Liver (tissue), 9 donors: ENCODE results near the gene DGCR6L. TPM values are rescaled to one million over a fixed set of nuclear protein-coding genes. Genes with fewer than 3 reads are reported as not detected.
A peak's percentile ranks its signal among the peaks of the same experiment; 100 is the strongest.

ENCODE experiments used
- DNase-seq: peaks from one replicate; pipeline ENCODE4 v3.0.0-alpha.2; 2017; ENCODE audit warnings: low spot score
- H3K27ac ChIP-seq, 2 donors: one replicate each; pipeline ENCODE4 v1.7.0; 2013; ENCODE audit warnings: inconsistent platforms in 2 of 2, low read length in 2 of 2, control low read depth in 1 of 2, low read depth in 1 of 2, mild to moderate bottlenecking in 1 of 2
- H3K27me3 ChIP-seq, 4 donors: one replicate each; pipeline versions ENCODE4 v1.6.1 to v1.7.0; 2013; ENCODE audit warnings: low read length in 3 of 4, inconsistent platforms in 1 of 4, mild to moderate bottlenecking in 1 of 4, moderate library complexity in 1 of 4; ENCODE audit not compliant: control insufficient read depth in 4 of 4, insufficient read depth in 4 of 4
- H3K36me3 ChIP-seq, 4 donors: one replicate each; pipeline versions ENCODE4 v1.6.1 to v1.7.0; 2013; ENCODE audit warnings: low read length in 3 of 4, mild to moderate bottlenecking in 3 of 4, low read depth in 1 of 4, moderate library complexity in 1 of 4; ENCODE audit not compliant: control insufficient read depth in 4 of 4, insufficient read depth in 3 of 4
- H3K4me1 ChIP-seq, 4 donors: one replicate each; pipeline versions ENCODE4 v1.6.1 to v1.7.0; 2013; ENCODE audit warnings: low read length in 3 of 4, mild to moderate bottlenecking in 3 of 4, moderate library complexity in 1 of 4; ENCODE audit not compliant: control insufficient read depth in 4 of 4, insufficient read depth in 4 of 4
- H3K4me3 ChIP-seq, 3 donors: one replicate each; pipeline versions ENCODE4 v1.6.1 to v1.7.0; 2013; ENCODE audit warnings: low read length in 3 of 3, control low read depth in 1 of 3, low read depth in 1 of 3, mild to moderate bottlenecking in 1 of 3
- H3K9ac ChIP-seq, 2 donors: one replicate each; pipeline ENCODE4 v1.7.0; 2013; ENCODE audit warnings: low read length in 2 of 2, mild to moderate bottlenecking in 2 of 2, moderate library complexity in 2 of 2, control low read depth in 1 of 2, low read depth in 1 of 2
- H3K9me3 ChIP-seq, 4 donors: one replicate each; pipeline versions ENCODE4 v1.6.1 to v1.7.0; 2013; ENCODE audit warnings: low read length in 3 of 4; ENCODE audit not compliant: control insufficient read depth in 4 of 4
- ATF3 ChIP-seq: IDR thresholded peaks from 2 replicates; pipeline ENCODE4 v1.6.1; 2016; ENCODE audit warnings: antibody characterized with exemption
- CTCF ChIP-seq: fragments of 150-350 bp; IDR thresholded peaks from 2 replicates; pipeline ENCODE4 v1.5.1; 2017; ENCODE audit warnings: improper control_type of control experiment, low read depth, low read length; ENCODE audit not compliant: missing input control
- EGR1 ChIP-seq, 2 donors: IDR thresholded peaks; 2 replicates each; pipeline ENCODE4 v1.6.1; 2016 to 2018; ENCODE audit warnings: antibody characterized with exemption in 2 of 2, low read depth in 2 of 2
- FOXA1 ChIP-seq: IDR thresholded peaks from 2 replicates; pipeline ENCODE4 v1.6.1; 2016; ENCODE audit warnings: antibody characterized with exemption
- FOXA2 ChIP-seq: IDR thresholded peaks from 2 replicates; pipeline ENCODE4 v1.6.1; 2016; ENCODE audit warnings: antibody characterized with exemption
- HNF4A ChIP-seq, 2 donors: conservative IDR thresholded peaks; 2 replicates each; pipeline ENCODE4 v1.6.1; 2016; ENCODE audit warnings: antibody characterized with exemption in 2 of 2, mild to moderate bottlenecking in 2 of 2
- HNF4G ChIP-seq: IDR thresholded peaks from 2 replicates; pipeline ENCODE4 v1.6.1; 2016; ENCODE audit warnings: antibody characterized with exemption
- MAX ChIP-seq: IDR thresholded peaks from 2 replicates; pipeline ENCODE4 v1.6.1; 2016; ENCODE audit warnings: antibody characterized with exemption
- REST ChIP-seq: IDR thresholded peaks from 2 replicates; pipeline ENCODE4 v1.6.1; 2016; ENCODE audit warnings: antibody characterized with exemption, mild to moderate bottlenecking
- SP1 ChIP-seq: IDR thresholded peaks from 2 replicates; pipeline ENCODE4 v1.6.1; 2018; ENCODE audit warnings: antibody characterized with exemption, mild to moderate bottlenecking
- TAF1 ChIP-seq: conservative IDR thresholded peaks from 2 replicates; pipeline ENCODE4 v1.6.1; 2016; ENCODE audit warnings: antibody characterized with exemption, mild to moderate bottlenecking
- YY1 ChIP-seq: IDR thresholded peaks from 2 replicates; pipeline ENCODE4 v1.6.1; 2016; ENCODE audit warnings: antibody characterized with exemption, mild to moderate bottlenecking
- WGBS: extraction: QIAGEN DNeasy Blood & Tissue Kit; methylation state at CpG from one replicate; pipeline ENCODE4 v1.1.7; 2013; 5-methylcytosine and 5-hydroxymethylcytosine counted together
- polyA plus RNA-seq, 2 donors: library from polyadenylated mRNA; stranded (reverse) in 1 of 2; unstranded in 1 of 2; fragments of 200-250 nt in 1 of 2; fragments of >200 nt in 1 of 2; fragmentation: Nextera tagmentation in 1 of 2; extraction: Ambion mirVana in 1 of 2; gene quantifications; one replicate each; pipeline versions ENCODE4 v1.2.1 to v1.2.3, GENCODE V29; 2013 to 2015
- total RNA-seq, 2 donors: library from RNA; depleted of rRNA; stranded (reverse); fragments of >200 nt; gene quantifications; one replicate each; pipeline ENCODE4 v1.2.3, GENCODE V29; 2014
- donor health status: healthy.
- donor health status: healthy.
- donor health status: healthy.
- donor health status: healthy.
- donor health status: healthy.

Gene DGCR6L
- total and polyA plus RNA-seq, 4 donors, result 40.7 to 105 (median 73.5) TPM

- Histone ChIP-seq H3K36me3 (no peaks in the 10 kb centered on the region), H3K4me3 (peak overlapping the region; percentile 18 to 60 (median 55)), H3K4me1 (peaks cover 4 to 26% (median 14%) of the 10 kb centered on the region in 4 donors), H3K9me3 (no peaks in the 10 kb centered on the region), H3K9ac (no peak overlapping the region), H3K27me3 (no peaks in the 10 kb centered on the region), H3K27ac (peak overlapping the region; percentile 48 to 79)
- DNase-seq, result peak; percentile 77
- WGBS, result 5% methylated on average over 89 of the region's 90 CpGs
- no peak for TF ChIP-seq FOXA1
- TF ChIP-seq HNF4G, result no peak
- no peak for TF ChIP-seq EGR1 (IDR thresholded peaks at IDR 0.05; ENCODE audit: low read depth in 2 of 2)
- TF ChIP-seq YY1, result peak; percentile 32
- TF ChIP-seq TAF1, result no peak
- no peak for TF ChIP-seq CTCF
- TF ChIP-seq SP1, result peak; percentile 5
- TF ChIP-seq ATF3, result no peak
- no peak for TF ChIP-seq REST
- no peak for TF ChIP-seq MAX
- TF ChIP-seq FOXA2, result no peak
- peak; percentile 2 to 3 for TF ChIP-seq HNF4A (conservative IDR thresholded peaks at IDR 0.05)
Measured at GRCh38 chr22:20298803-20299745, 20.8 kb downstream of the DGCR6L start.

- DNase-seq, result no peak
- Histone ChIP-seq H3K27ac (peak overlapping the region in 1 of 2 donors; percentile 48), H3K27me3 (no peaks in the 10 kb centered on the region), H3K9me3 (no peaks in the 10 kb centered on the region), H3K4me3 (peak overlapping the region in 1 of 3 donors; percentile 55), H3K4me1 (peaks cover 4 to 26% (median 14%) of the 10 kb centered on the region in 4 donors), H3K9ac (no peak overlapping the region), H3K36me3 (no peaks in the 10 kb centered on the region)
- no peak for TF ChIP-seq REST
- 71% methylated on average over 25 of the region's 25 CpGs for WGBS
Measured at GRCh38 chr22:20298110-20298802, 21.6 kb downstream of the DGCR6L start.
